Mucosa of descending colon (tissue), 3 donors: ENCODE results near the gene MRFAP1. TPM values are rescaled to one million over a fixed set of nuclear protein-coding genes. Genes with fewer than 3 reads are reported as not detected.
"Not testable (repeated sequence)": the region's sequence is repeated elsewhere in the genome, so short reads cannot be mapped to it uniquely, and the experiment has no call there.

ENCODE experiments used
- ATAC-seq: fragments of 200-7000 bp; cut with Tn5 transposase; one replicate; pipeline ENCODE4 v1.9.1; 2020; ENCODE audit warnings: mild to moderate bottlenecking, moderate library complexity
- DNase-seq, 3 donors: peaks; one replicate each; pipeline ENCODE4 v3.0.0-alpha.2; 2020
- H3K36me3 ChIP-seq: fragments of 200-600 bp; one replicate; pipeline ENCODE4 v1.8.0; 2021; ENCODE audit warnings: low read depth, mild to moderate bottlenecking
- H3K4me1 ChIP-seq: fragments of 200-600 bp; one replicate; pipeline ENCODE4 v1.8.0; 2021; ENCODE audit warnings: low read depth, mild to moderate bottlenecking
- H3K4me3 ChIP-seq: fragments of 200-600 bp; one replicate; pipeline ENCODE4 v1.8.0; 2021; ENCODE audit warnings: mild to moderate bottlenecking
- H3K9me3 ChIP-seq: fragments of 200-600 bp; one replicate; pipeline ENCODE4 v1.8.0; 2021; ENCODE audit warnings: mild to moderate bottlenecking
- intact Hi-C, 2 donors: fragments of 100-400 bp; cut with DNase I in 1 of 2; cut with micrococcal nuclease in 1 of 2; formaldehyde crosslinking; loops; one replicate each; pipeline versions ENCODE4 v1.11.0 to v1.11.1; 2022; cut with DNase I, micrococcal nuclease
- total RNA-seq, 3 donors: library from RNA; stranded (reverse); fragmentation: NEBNext Ultra II Directional in 2 of 3; extraction: Animal tissue kit (Norgen Biotek cat#: 25700) in 2 of 3; gene quantifications; one replicate each; pipeline versions ENCODE4 v1.2.1 to v1.2.4, GENCODE V29; 2021 to 2023
- TF ChIP-seq, protein P1 (sequence below): fragments of 200-600 bp; IDR thresholded peaks from one replicate; pipeline ENCODE4 v1.8.0; 2022; ENCODE audit warnings: antibody characterized with exemption, mild to moderate bottlenecking
- donor health status: DM: no; HTN: no; CAD: no; lungs with moderate emphysema.
- donor health status: DM: no; HTN: no; CAD: no.
- donor health status: DM: no; HTN: yes; CAD: no.

Gene MRFAP1
- total RNA-seq, 3 donors from 2014 or later, result 115 to 244 (median 172) TPM

DNA sequence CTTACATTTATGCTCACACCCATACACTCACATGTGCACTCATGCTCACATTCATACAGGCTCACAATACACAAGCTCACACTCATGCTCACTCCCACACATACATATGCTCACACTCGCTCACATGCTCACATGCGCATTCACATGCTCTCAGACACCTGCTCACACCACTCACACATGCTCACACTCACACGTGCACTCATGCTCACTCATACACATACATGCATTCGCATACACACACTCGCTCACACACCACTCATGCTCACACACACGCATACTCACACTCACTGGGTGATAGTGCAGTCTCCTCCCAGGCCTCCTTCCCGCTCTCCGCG is 24.8 kb downstream of the MRFAP1 start:
- intact Hi-C loops, result no loop called here
- ATAC-seq (no peak), DNase-seq (no peak)
- H3K36me3 ChIP-seq, result no peaks in the 10 kb centered on the region
- H3K4me3 ChIP-seq, result no peak overlapping the region
- TF ChIP-seq, protein P1, sequence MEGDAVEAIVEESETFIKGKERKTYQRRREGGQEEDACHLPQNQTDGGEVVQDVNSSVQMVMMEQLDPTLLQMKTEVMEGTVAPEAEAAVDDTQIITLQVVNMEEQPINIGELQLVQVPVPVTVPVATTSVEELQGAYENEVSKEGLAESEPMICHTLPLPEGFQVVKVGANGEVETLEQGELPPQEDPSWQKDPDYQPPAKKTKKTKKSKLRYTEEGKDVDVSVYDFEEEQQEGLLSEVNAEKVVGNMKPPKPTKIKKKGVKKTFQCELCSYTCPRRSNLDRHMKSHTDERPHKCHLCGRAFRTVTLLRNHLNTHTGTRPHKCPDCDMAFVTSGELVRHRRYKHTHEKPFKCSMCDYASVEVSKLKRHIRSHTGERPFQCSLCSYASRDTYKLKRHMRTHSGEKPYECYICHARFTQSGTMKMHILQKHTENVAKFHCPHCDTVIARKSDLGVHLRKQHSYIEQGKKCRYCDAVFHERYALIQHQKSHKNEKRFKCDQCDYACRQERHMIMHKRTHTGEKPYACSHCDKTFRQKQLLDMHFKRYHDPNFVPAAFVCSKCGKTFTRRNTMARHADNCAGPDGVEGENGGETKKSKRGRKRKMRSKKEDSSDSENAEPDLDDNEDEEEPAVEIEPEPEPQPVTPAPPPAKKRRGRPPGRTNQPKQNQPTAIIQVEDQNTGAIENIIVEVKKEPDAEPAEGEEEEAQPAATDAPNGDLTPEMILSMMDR, result no peak
- H3K4me1 ChIP-seq, result no peaks in the 10 kb centered on the region
- H3K9me3 ChIP-seq, result no peaks in the 10 kb centered on the region

DNA sequence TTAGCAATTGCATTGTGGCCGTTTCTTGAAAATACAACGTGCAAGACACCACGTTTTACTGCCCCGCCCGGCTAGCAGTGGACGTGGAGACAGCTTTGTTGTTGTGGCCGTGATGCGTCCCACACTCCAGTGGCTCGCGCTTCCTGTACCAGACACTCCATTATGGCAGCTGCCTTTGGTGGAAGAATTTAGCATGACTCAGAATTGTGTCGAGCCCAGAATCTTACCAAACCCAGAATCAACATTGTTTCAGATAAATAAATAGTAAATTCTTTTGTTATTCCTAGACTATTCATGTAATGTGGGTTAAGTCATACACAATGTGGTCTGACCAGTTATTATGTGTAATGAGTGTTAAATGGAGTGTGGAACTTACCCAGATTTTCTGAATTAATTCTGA is 27.9 kb downstream of the MRFAP1 start:
- DNase-seq, result no peak
- TF ChIP-seq, protein P1, result no peak
- Histone ChIP-seq H3K4me1 (no peaks in the 10 kb centered on the region), H3K36me3 (no peaks in the 10 kb centered on the region), H3K4me3 (no peak overlapping the region), H3K9me3 (no peaks in the 10 kb centered on the region)
- no peak for ATAC-seq
- intact Hi-C loops, result no loop called here

DNA sequence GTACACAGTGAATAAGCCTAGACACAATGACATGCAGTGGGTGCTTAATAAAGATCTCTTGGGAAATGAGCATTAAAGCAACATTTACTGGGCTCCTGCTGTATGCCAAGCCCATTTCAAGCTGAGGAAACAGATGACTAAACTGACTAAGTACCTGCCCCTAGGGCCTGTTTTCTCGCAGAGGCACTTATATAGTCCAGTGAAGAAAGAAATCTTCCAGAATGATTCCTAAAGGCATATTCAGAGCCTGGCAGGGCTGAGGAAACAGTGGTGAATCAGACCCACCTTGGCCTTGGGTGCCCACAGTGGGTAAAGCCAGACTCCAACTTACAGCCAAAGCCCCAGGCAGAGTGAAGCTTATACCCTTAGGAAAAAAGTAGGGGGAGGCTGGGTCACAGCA is 31.2 kb downstream of the MRFAP1 start:
- TF ChIP-seq, protein P1, result no peak
- H3K4me1 ChIP-seq, result peaks cover 17% of the 10 kb centered on the region
- DNase-seq (no peak), ATAC-seq (no peak)
- H3K36me3 ChIP-seq, result no peaks in the 10 kb centered on the region
- no peaks in the 10 kb centered on the region for H3K9me3 ChIP-seq
- H3K4me3 ChIP-seq, result no peak overlapping the region
- intact Hi-C loops, result no loop called here

DNA sequence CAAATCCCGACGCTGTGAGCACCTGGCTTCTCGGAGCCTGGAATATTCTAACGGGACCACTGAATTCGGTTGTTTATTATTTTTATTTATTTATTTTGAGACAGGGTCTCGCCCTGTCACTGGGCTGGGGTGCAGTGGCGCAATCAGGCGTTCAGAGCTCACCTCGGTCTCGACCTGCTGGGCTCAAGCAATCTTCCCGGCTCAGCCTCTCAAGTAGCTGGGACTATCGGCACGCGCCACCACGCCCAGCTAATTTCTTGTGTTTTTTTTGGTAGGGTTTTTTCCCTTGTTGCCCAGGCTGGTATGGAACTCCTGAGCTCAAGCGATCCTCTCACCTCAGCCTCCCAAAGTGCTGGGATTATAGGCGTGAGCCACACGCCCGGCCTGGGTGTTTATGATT is 31.6 kb downstream of the MRFAP1 start:
- H3K9me3 ChIP-seq, result no peaks in the 10 kb centered on the region
- intact Hi-C loops, result no loop called here
- H3K4me3 ChIP-seq, result no peak overlapping the region
- no peak for ATAC-seq
- DNase-seq, result no peak
- H3K36me3 ChIP-seq, result no peaks in the 10 kb centered on the region
- TF ChIP-seq, protein P1, result no peak
- peaks cover 17% of the 10 kb centered on the region for H3K4me1 ChIP-seq

DNA sequence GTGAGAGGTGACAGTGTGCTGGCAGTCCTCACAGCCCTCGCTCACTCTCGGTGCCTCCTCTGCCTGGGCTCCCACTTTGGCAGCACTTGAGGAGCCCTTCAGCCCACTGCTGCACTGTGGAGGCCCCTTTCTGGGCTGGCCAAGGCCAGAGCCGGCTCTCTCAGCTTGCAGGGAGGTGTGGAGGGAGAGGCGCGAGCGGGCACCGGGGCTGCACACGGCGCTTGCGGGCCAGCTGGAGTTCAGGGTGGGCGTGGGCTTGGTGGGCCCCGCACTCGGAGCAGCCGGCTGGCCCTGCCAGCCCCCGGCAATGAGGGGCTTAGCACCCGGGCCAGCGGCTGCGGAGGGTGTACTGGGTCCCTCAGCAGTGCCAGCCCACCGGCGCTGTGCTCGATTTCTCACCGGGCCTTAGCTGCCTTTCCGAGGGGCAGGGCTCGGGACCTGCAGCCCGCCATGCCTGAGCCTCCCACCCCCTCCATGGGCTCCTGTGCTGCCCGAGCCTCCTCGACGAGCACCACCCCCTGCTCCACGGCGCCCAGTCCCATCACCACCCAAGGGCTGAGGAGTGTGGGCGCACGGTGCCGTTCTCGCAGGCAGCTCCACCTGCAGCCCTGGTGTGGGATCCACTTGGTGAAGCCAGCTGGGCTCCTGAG is 32.2 kb downstream of the MRFAP1 start:
- peaks cover 17% of the 10 kb centered on the region for H3K4me1 ChIP-seq
- H3K9me3 ChIP-seq, H3K36me3 ChIP-seq, intact Hi-C loops, ATAC-seq, H3K4me3 ChIP-seq: not testable (repeated sequence)
- DNase-seq, result peak; percentile 21 to 73 (median 48)

DNA sequence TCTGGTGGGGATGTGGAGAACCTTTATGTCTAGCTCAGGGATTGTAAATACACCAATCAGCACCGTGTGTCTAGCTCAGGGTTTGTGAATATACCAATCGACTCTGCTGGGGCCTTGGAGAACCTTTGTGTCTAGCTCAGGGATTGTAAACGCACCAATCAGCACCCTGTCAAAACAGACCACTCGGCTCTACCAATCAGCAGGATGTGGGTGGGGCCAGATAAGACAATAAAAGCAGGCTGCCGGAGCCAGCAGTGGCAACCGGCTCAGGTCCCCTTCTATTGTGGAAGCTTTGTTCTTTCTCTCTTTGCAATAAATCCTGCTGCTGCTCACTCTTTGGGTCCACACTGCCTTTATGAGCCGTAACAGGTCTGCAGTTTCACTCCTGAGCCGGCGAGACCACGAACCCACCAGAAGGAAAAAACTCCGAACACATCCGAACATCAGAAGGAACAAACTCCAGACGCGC is 32.7 kb downstream of the MRFAP1 start:
- DNase-seq, result peak in 2 of 3 donors; percentile 41 to 68
- intact Hi-C loops, result not testable (repeated sequence)

More for the DNA sequence above, 32.7 kb downstream of the MRFAP1 start:
- ATAC-seq, result peak; percentile 33
- Histone ChIP-seq H3K4me1 (peaks cover 17% of the 10 kb centered on the region), H3K4me3 (peak overlapping the region; percentile 10)
- H3K36me3 ChIP-seq, H3K9me3 ChIP-seq: not testable (repeated sequence)
